SK-N-SH (cell line): ENCODE data around the gene IKZF1. TPM values are rescaled to one million over a fixed set of nuclear protein-coding genes. Genes with fewer than 3 reads are reported as not detected.

Experiments
- CTCF ChIA-PET: fragments of 300-600, 350-600 bp; formaldehyde crosslinking; extraction: SDS; loops from one replicate; lab custom pipeline; 2021; lab: Yijun Ruan, JAX
- POLR2A ChIA-PET: fragments of 350-600 bp; sonication (Branson Sonifier 250); formaldehyde crosslinking; extraction: SDS; loops from one replicate; lab custom pipeline; 2020; ENCODE audit warnings: antibody characterized with exemption, inconsistent platforms; lab: Yijun Ruan, JAX
- DNase-seq: peaks from one replicate; pipeline ENCODE4 v3.0.0; 2012
- H2AFZ ChIP-seq: fragments of 200-600 bp; sonication (generic); 2 replicates; pipeline ENCODE4 v1.8.1; 2016; ENCODE audit warnings: antibody characterized with exemption, mild to moderate bottlenecking, low read depth
- H3F3A ChIP-seq: fragments of 200-600 bp; sonication (generic); replicated peaks from 2 replicates; pipeline ENCODE3; 2016; ENCODE audit warnings: antibody characterized with exemption, mild to moderate bottlenecking; ENCODE audit not compliant: insufficient read depth
- H3K27ac ChIP-seq, 2 experiments: fragments of 200-500 bp in 1 of 2; fragments of 200-600 bp in 1 of 2; sonication (Bioruptor generic) in 1 of 2; sonication (generic), shearing (Covaris generic) in 1 of 2; 2 replicates each; pipeline versions ENCODE4 v1.5.1 to v1.6.1; 2014 to 2016; ENCODE audit warnings: low read depth in 2 of 2, inconsistent platforms in 1 of 2, low read length in 1 of 2, mild to moderate bottlenecking in 1 of 2, mixed read lengths in 1 of 2
- H3K27me3 ChIP-seq: fragments of 200-600 bp; sonication (generic), shearing (Covaris generic); 2 replicates; pipeline ENCODE4 v1.6.1; 2016; ENCODE audit warnings: mixed run types; ENCODE audit not compliant: insufficient read depth
- H3K36me3 ChIP-seq, 2 experiments: fragments of 200-500 bp in 1 of 2; fragments of 200-600 bp in 1 of 2; sonication (Bioruptor generic) in 1 of 2; sonication (generic) in 1 of 2; replicated peaks in 1 of 2; 2 replicates each; pipeline versions ENCODE3 to v1.5.1; 2014 to 2016; ENCODE audit warnings: low read length in 1 of 2, mild to moderate bottlenecking in 1 of 2; ENCODE audit not compliant: insufficient read depth in 2 of 2, control insufficient read depth in 1 of 2
- H3K4me1 ChIP-seq, 2 experiments: fragments of 200-500 bp in 1 of 2; fragments of 200-600 bp in 1 of 2; sonication (Bioruptor generic) in 1 of 2; sonication (generic), shearing (Covaris generic) in 1 of 2; 2 replicates each; pipeline versions ENCODE4 v1.5.1 to v1.6.1; 2014 to 2016; ENCODE audit warnings: low read depth in 1 of 2, low read length in 1 of 2, mixed run types in 1 of 2; ENCODE audit not compliant: insufficient read depth in 2 of 2, control insufficient read depth in 1 of 2
- H3K4me2 ChIP-seq: fragments of 200-600 bp; sonication (generic), shearing (Covaris generic); 2 replicates; pipeline ENCODE4 v1.6.1; 2017; ENCODE audit warnings: mixed run types
- H3K4me3 ChIP-seq, 2 experiments: fragments of 200-500 bp in 1 of 2; fragments of 200-600 bp in 1 of 2; sonication (Bioruptor generic) in 1 of 2; sonication (generic), shearing (Covaris generic) in 1 of 2; 2 replicates each; pipeline versions ENCODE4 v1.5.1 to v1.8.1; 2014 to 2016; ENCODE audit warnings: low read depth in 2 of 2, inconsistent platforms in 1 of 2, low read length in 1 of 2, mild to moderate bottlenecking in 1 of 2, mixed read lengths in 1 of 2, moderate library complexity in 1 of 2
- H3K79me2 ChIP-seq: fragments of 200-600 bp; sonication (generic); 2 replicates; pipeline ENCODE4 v1.8.1; 2017; ENCODE audit warnings: mild to moderate bottlenecking; ENCODE audit not compliant: insufficient read depth
- H3K9ac ChIP-seq: fragments of 200-600 bp; sonication (generic); 2 replicates; pipeline ENCODE4 v1.6.1; 2017; ENCODE audit warnings: mixed run types
- H3K9me2 ChIP-seq: fragments of 200-600 bp; sonication (generic); 2 replicates; pipeline ENCODE4 v1.6.1; 2017; ENCODE audit warnings: mixed run types
- H3K9me3 ChIP-seq: fragments of 200-600 bp; sonication (generic); 2 replicates; pipeline ENCODE4 v1.6.1; 2017; ENCODE audit warnings: mixed run types, mild to moderate bottlenecking, moderate library complexity
- H4K20me1 ChIP-seq: fragments of 200-600 bp; sonication (generic); 2 replicates; pipeline ENCODE4 v1.6.1; 2017; ENCODE audit warnings: mild to moderate bottlenecking, mixed run types; ENCODE audit not compliant: insufficient read depth
- ELF1 ChIP-seq: IDR thresholded peaks from 2 replicates; pipeline ENCODE4 v1.4.0; 2012
- EZH2phosphoT487 ChIP-seq: fragments of 200-600 bp; sonication (generic); IDR thresholded peaks from 2 replicates; pipeline ENCODE4 v1.6.1; 2017; ENCODE audit warnings: low read depth, mixed run types, mild to moderate bottlenecking, antibody characterized with exemption, moderate library complexity, borderline replicate concordance
- FOSL2 ChIP-seq: IDR thresholded peaks from 2 replicates; pipeline ENCODE4 v1.4.0; 2012; ENCODE audit warnings: low read depth, mild to moderate bottlenecking, moderate library complexity, borderline replicate concordance
- FOXJ3 ChIP-seq: sonication (generic); formaldehyde crosslinking; IDR thresholded peaks from 2 replicates; pipeline ENCODE4 v1.5.1; 2020; ENCODE audit warnings: mild to moderate bottlenecking, missing genetic modification reagents
- GATA2 ChIP-seq: sonication (generic); formaldehyde crosslinking; IDR thresholded peaks from 2 replicates; pipeline ENCODE4 v1.5.0; 2020; ENCODE audit warnings: mild to moderate bottlenecking, missing genetic modification reagents
- JUND ChIP-seq: IDR thresholded peaks from 2 replicates; pipeline ENCODE4 v1.4.0; 2012
- MEF2A ChIP-seq: IDR thresholded peaks from 2 replicates; pipeline ENCODE4 v1.4.0; 2012; ENCODE audit warnings: low read depth, borderline replicate concordance
- MXI1 ChIP-seq: IDR thresholded peaks from 2 replicates; pipeline ENCODE4 v1.6.1; 2012; ENCODE audit warnings: mild to moderate bottlenecking, low read depth, low read length, improper control_type of control experiment
- NFIC ChIP-seq: IDR thresholded peaks from 2 replicates; pipeline ENCODE4 v1.4.0; 2012; ENCODE audit warnings: borderline replicate concordance
- POLR2AphosphoS5 ChIP-seq: IDR thresholded peaks from 2 replicates; pipeline ENCODE4 v1.6.1; 2012; ENCODE audit warnings: low read depth, low read length
- SIN3A ChIP-seq: IDR thresholded peaks from 2 replicates; pipeline ENCODE4 v1.6.1; 2012; ENCODE audit warnings: low read depth, mild to moderate bottlenecking, low read length, moderate library complexity, borderline replicate concordance
- SMC3 ChIP-seq: IDR thresholded peaks from 2 replicates; pipeline ENCODE4 v1.6.1; 2012; ENCODE audit warnings: low read depth, low read length, improper control_type of control experiment
- TCF12 ChIP-seq: IDR thresholded peaks from 2 replicates; pipeline ENCODE4 v1.4.0; 2012
- TEAD4 ChIP-seq: IDR thresholded peaks from 2 replicates; pipeline ENCODE4 v1.4.0; 2012; ENCODE audit warnings: mild to moderate bottlenecking, borderline replicate concordance; ENCODE audit not compliant: insufficient read depth
- WGBS: methylation state at CpG from one replicate; pipeline ENCODE4 v1.1.6; 2017; ENCODE audit warnings: low lambda C conversion rate; 5-methylcytosine and 5-hydroxymethylcytosine counted together
- polyA plus RNA-seq, 3 experiments: library from polyadenylated mRNA; depleted of rRNA; stranded (reverse); fragments of >200 nt; gene quantifications; 2 replicates each; pipeline ENCODE4 v1.2.3, GENCODE V29; 2012
- TF ChIP-seq, protein P1 (sequence below): IDR thresholded peaks from 2 replicates; pipeline ENCODE4 v1.4.0; 2012; ENCODE audit warnings: low read depth, borderline replicate concordance
- TF ChIP-seq, protein P2 (sequence below): fragments of 150-350 bp; IDR thresholded peaks from 2 replicates; pipeline ENCODE4 v1.6.1; 2016; ENCODE audit warnings: mild to moderate bottlenecking, low read depth, low read length
- TF ChIP-seq, protein P3 (sequence below): IDR thresholded peaks from 2 replicates; pipeline ENCODE4 v1.6.1; 2012; ENCODE audit warnings: mild to moderate bottlenecking, low read depth, low read length, moderate library complexity

The IKZF1 gene
- polyA plus RNA-seq, 1 of the 3 experiments (the other 2 are of a cell fraction) = not detected

DNA sequence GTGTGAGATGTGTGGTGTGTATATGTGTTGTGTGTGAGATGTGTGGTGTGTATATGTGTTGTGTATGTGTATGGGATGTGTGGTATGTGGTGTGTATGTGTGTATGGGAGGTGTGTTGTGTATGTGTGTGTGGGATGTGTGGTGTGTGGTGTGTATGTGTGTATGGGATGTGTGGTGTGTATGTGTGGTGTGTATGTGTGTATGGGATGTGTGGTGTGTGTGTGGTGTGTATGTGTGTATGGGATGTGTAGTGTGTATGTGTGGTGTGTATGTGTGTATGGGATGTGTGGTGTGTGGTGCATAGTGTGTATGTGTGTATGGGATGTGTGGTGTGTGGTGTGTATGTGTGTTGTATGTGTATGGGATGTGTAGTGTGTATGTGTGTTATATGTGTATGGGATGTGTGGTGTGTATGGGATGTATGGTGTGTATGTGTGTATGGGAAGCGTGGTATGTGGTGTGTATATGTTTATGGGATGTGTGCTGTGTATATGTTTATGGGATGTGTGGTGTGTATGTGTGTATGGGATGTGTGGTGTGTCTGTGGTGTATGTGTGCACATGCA, 30.8 kb downstream of the IKZF1 start:
- Histone ChIP-seq H3K9ac (no peak overlapping the region), H3F3A (no peaks in the 10 kb centered on the region), H3K9me2 (no peaks in the 10 kb centered on the region), H3K4me2 (no peak overlapping the region), H4K20me1 (no peaks in the 10 kb centered on the region), H3K79me2 (no peaks in the 10 kb centered on the region), H3K4me1 (peaks cover 5 to 22% of the 10 kb centered on the region in 2 experiments; a peak in 2 of 4 replicates), H3K27ac (no peak overlapping the region), H3K27me3 (no peaks in the 10 kb centered on the region; the same call in 1 of the 2 replicates), H3K36me3 (no peaks in the 10 kb centered on the region), H3K4me3 (no peak overlapping the region), H2AFZ (no peak overlapping the region), H3K9me3 (no peaks in the 10 kb centered on the region; the same call in 1 of the 2 replicates)
- WGBS = 63% methylated on average over 1 of the region's 1 CpG
- ChIA-PET POLR2A (interaction anchor here (1.6 kb wide), 1 partner anchor 12 kb away, joined by 5 read pairs; no protein-coding TSS in a partner anchor), CTCF (interaction anchor here (0.6 to 1.9 kb wide), 17 partner anchors 11 to 191 kb away, joined by 3 to 15 read pairs (median 4); no protein-coding TSS in a partner anchor)
- TF ChIP-seq JUND (no peak), NFIC (no peak)
- no peak for DNase-seq

DNA sequence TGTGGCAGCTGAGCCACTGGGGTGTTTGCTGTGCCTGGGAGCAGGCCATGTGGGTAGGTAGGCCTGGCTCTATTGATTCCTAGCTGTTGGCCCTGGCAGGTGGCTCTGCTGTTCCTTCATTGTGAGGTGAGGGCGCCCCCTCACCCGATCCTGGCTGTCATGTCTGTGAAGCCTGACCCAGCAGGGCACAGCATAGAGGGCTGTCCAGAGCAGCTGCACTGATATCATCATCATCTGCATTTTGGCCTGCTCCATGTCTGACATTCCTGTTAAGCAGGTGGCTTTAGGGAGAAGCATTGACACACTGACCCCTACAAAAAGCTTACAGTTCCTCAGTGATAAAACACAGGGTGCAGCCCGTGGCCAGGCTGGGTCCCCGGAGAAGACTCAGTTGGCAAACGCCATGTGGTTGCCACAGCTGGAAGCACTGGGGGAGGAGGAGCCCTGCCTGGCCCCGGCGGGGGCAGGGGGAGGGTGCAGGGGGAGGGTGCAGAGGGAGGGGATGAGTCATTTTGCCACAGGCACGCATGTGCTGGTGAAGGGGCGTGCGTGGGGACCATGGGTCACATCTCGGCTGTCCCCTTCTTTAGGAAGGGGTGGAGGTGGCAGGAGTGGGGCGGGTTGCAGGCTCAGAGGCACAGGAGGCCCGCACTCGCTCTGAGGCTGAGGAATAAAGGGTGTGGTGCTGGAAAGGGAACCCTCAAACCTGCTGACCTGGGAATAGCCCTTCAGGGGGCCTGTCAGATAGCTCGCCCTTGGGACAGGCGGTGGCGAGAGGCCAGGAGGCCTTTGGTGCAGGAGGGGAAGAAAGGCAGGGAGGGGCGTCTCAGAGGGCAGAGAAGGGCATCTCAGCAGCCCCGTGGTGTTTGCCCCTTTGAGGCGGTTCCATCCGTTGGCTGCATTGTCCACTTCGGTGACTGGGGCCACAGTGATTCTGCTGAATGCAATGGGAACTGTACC, 31.6 kb downstream of the IKZF1 start:
- POLR2A ChIA-PET = interaction anchor here (1.6 kb wide), 1 partner anchor 11 kb away, joined by 5 read pairs; no protein-coding TSS in a partner anchor
- CTCF ChIA-PET = interaction anchor here (0.6 to 1.9 kb wide), 22 partner anchors 10 to 192 kb away, joined by 3 to 15 read pairs (median 3); no protein-coding TSS in a partner anchor
- Histone ChIP-seq H3K36me3 (no peaks in the 10 kb centered on the region), H3K9ac (no peak overlapping the region), H3K4me3 (no peak overlapping the region), H3K4me1 (peaks cover 5 to 22% of the 10 kb centered on the region in 2 experiments; a peak in 2 of 4 replicates), H4K20me1 (no peaks in the 10 kb centered on the region), H3K27ac (no peak overlapping the region), H3F3A (no peaks in the 10 kb centered on the region), H3K27me3 (no peaks in the 10 kb centered on the region), H3K9me3 (no peaks in the 10 kb centered on the region; the same call in 1 of the 2 replicates), H3K9me2 (no peaks in the 10 kb centered on the region), H2AFZ (no peak overlapping the region), H3K4me2 (no peak overlapping the region), H3K79me2 (no peaks in the 10 kb centered on the region)
- peak; percentile 78 for DNase-seq
- 48% methylated on average over 22 of the region's 22 CpGs for WGBS
- TF ChIP-seq, protein P1, sequence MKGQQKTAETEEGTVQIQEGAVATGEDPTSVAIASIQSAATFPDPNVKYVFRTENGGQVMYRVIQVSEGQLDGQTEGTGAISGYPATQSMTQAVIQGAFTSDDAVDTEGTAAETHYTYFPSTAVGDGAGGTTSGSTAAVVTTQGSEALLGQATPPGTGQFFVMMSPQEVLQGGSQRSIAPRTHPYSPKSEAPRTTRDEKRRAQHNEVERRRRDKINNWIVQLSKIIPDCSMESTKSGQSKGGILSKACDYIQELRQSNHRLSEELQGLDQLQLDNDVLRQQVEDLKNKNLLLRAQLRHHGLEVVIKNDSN = no peak
- TF ChIP-seq TEAD4 = no peak
- TF ChIP-seq, protein P2, sequence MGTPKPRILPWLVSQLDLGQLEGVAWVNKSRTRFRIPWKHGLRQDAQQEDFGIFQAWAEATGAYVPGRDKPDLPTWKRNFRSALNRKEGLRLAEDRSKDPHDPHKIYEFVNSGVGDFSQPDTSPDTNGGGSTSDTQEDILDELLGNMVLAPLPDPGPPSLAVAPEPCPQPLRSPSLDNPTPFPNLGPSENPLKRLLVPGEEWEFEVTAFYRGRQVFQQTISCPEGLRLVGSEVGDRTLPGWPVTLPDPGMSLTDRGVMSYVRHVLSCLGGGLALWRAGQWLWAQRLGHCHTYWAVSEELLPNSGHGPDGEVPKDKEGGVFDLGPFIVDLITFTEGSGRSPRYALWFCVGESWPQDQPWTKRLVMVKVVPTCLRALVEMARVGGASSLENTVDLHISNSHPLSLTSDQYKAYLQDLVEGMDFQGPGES = no peak
- TF ChIP-seq GATA2 (CRISPR knock-in tag) = peak; percentile 96
- TF ChIP-seq, protein P3, sequence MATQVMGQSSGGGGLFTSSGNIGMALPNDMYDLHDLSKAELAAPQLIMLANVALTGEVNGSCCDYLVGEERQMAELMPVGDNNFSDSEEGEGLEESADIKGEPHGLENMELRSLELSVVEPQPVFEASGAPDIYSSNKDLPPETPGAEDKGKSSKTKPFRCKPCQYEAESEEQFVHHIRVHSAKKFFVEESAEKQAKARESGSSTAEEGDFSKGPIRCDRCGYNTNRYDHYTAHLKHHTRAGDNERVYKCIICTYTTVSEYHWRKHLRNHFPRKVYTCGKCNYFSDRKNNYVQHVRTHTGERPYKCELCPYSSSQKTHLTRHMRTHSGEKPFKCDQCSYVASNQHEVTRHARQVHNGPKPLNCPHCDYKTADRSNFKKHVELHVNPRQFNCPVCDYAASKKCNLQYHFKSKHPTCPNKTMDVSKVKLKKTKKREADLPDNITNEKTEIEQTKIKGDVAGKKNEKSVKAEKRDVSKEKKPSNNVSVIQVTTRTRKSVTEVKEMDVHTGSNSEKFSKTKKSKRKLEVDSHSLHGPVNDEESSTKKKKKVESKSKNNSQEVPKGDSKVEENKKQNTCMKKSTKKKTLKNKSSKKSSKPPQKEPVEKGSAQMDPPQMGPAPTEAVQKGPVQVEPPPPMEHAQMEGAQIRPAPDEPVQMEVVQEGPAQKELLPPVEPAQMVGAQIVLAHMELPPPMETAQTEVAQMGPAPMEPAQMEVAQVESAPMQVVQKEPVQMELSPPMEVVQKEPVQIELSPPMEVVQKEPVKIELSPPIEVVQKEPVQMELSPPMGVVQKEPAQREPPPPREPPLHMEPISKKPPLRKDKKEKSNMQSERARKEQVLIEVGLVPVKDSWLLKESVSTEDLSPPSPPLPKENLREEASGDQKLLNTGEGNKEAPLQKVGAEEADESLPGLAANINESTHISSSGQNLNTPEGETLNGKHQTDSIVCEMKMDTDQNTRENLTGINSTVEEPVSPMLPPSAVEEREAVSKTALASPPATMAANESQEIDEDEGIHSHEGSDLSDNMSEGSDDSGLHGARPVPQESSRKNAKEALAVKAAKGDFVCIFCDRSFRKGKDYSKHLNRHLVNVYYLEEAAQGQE = no peak
- TF ChIP-seq SIN3A = no peak
- no peak for TF ChIP-seq EZH2phosphoT487
- TF ChIP-seq JUND = no peak
- no peak for TF ChIP-seq MEF2A
- peak; percentile 76 for TF ChIP-seq MXI1
- no peak for TF ChIP-seq POLR2AphosphoS5
- no peak for TF ChIP-seq SMC3
- no peak; the same call in 1 of the 2 replicates for TF ChIP-seq FOXJ3 (CRISPR knock-in tag)
- no peak for TF ChIP-seq ELF1
- no peak for TF ChIP-seq TCF12
- no peak for TF ChIP-seq FOSL2
